ENCODE measurements around the gene CD300E.

CD300E gene

GRCh38 chr17:74565126-74565525, 58.4 kb downstream of the CD300E start:
- DNase-seq (ENCODE audit: low spot score), result no peak

GRCh38 chr17:74563358-74563757, 60.2 kb downstream of the CD300E start:
- DNase-seq (ENCODE audit: low spot score), result no peak

GRCh38 chr17:74561586-74561985, 62.0 kb downstream of the CD300E start:
- DNase-seq (ENCODE audit: low spot score), result no peak
